Hepatocyte (in vitro differentiated cells): ENCODE measurements around the gene G2E3. TPM values are rescaled to one million over a fixed set of nuclear protein-coding genes. Genes with fewer than 3 reads are reported as not detected.

Experiments
- DNase-seq: peaks from one replicate; pipeline ENCODE4 v3.0.0-alpha.2; 2016; ENCODE audit warnings: low spot score
- H2AFZ ChIP-seq: fragments of 200-600 bp; sonication (generic); 2 replicates; pipeline ENCODE4 v1.6.0; 2016; ENCODE audit warnings: antibody characterized with exemption, mild to moderate bottlenecking
- H3K27ac ChIP-seq: fragments of 200-600 bp; sonication (generic); 2 replicates; pipeline ENCODE4 v1.5.1; 2016; ENCODE audit warnings: mild to moderate bottlenecking
- H3K27me3 ChIP-seq: fragments of 200-600 bp; sonication (generic); 2 replicates; pipeline ENCODE4 v1.6.1; 2016
- H3K36me3 ChIP-seq: fragments of 200-600 bp; sonication (generic); replicated peaks from 2 replicates; pipeline ENCODE4 v1.5.1; 2016; ENCODE audit warnings: low read depth; ENCODE audit not compliant: insufficient read depth
- H3K4me1 ChIP-seq: fragments of 200-600 bp; sonication (generic); 2 replicates; pipeline ENCODE4 v1.5.1; 2016; ENCODE audit warnings: mild to moderate bottlenecking, moderate library complexity; ENCODE audit not compliant: insufficient read depth
- H3K4me2 ChIP-seq: fragments of 200-600 bp; sonication (generic); 2 replicates; pipeline ENCODE4 v1.6.0; 2016
- H3K4me3 ChIP-seq: fragments of 200-600 bp; sonication (generic); 2 replicates; pipeline ENCODE4 v1.5.1; 2016; ENCODE audit warnings: mild to moderate bottlenecking
- H3K79me2 ChIP-seq: fragments of 200-600 bp; sonication (generic); 2 replicates; pipeline ENCODE4 v1.6.0; 2017; ENCODE audit warnings: mild to moderate bottlenecking
- H3K9me2 ChIP-seq: fragments of 200-600 bp; sonication (generic); replicated peaks from 2 replicates; pipeline ENCODE4 v1.6.0; 2017; ENCODE audit warnings: mild to moderate bottlenecking; ENCODE audit not compliant: insufficient read depth
- H3K9me3 ChIP-seq: fragments of 200-600 bp; sonication (generic); 2 replicates; pipeline ENCODE4 v1.5.1; 2016; ENCODE audit warnings: low read depth, mild to moderate bottlenecking
- H4K20me1 ChIP-seq: fragments of 200-600 bp; sonication (generic); 2 replicates; pipeline ENCODE4 v1.6.0; 2016; ENCODE audit warnings: mild to moderate bottlenecking; ENCODE audit not compliant: insufficient read depth, poor library complexity, severe bottlenecking
- CTCF ChIP-seq: fragments of 200-600 bp; sonication (generic); IDR thresholded peaks from 2 replicates; pipeline ENCODE4 v1.5.1; 2016; ENCODE audit warnings: antibody characterized with exemption, mild to moderate bottlenecking; ENCODE audit not compliant: poor library complexity
- EZH2 ChIP-seq: fragments of 200-600 bp; sonication (generic); IDR thresholded peaks from 2 replicates; pipeline ENCODE4 v1.6.1; 2016; ENCODE audit warnings: antibody characterized with exemption, mild to moderate bottlenecking, borderline replicate concordance
- EZH2phosphoT487 ChIP-seq: fragments of 200-600 bp; sonication (generic); IDR thresholded peaks from one replicate; pipeline ENCODE4 v1.6.1; 2018; ENCODE audit warnings: antibody characterized with exemption, mild to moderate bottlenecking, low read depth, moderate library complexity; ENCODE audit not compliant: unreplicated experiment, severe bottlenecking
- WGBS: methylation state at CpG from one replicate; pipeline ENCODE4 v1.1.6; 2016; ENCODE audit warnings: low lambda C conversion rate; ENCODE audit errors: missing lambda C conversion rate; 5-methylcytosine and 5-hydroxymethylcytosine counted together
- polyA plus RNA-seq: library from polyadenylated mRNA; unstranded; fragments of >200 nt; fragmentation: Nextera tagmentation; extraction: Ambion mirVana; gene quantifications from 2 replicates; pipeline ENCODE4 v1.2.1, GENCODE V29; 2016
- total RNA-seq: library from RNA; depleted of rRNA; stranded (reverse); fragments of >200 nt; gene quantifications from 2 replicates; pipeline ENCODE4 v1.2.3, GENCODE V29; 2014

The G2E3 gene
- total and polyA plus RNA-seq, 2 experiments from 2014 or later = 9.7 to 16.7 TPM

GRCh38 chr14:30584058-30584630 is 25.2 kb downstream of the G2E3 start:
- Histone ChIP-seq H3K4me1 (peaks cover 5% of the 10 kb centered on the region), H3K79me2 (peaks cover 76% of the 10 kb centered on the region), H3K27me3 (no peaks in the 10 kb centered on the region)

GRCh38 chr14:30585204-30585603 is 26.2 kb downstream of the G2E3 start:
- Histone ChIP-seq H3K27ac (no peak overlapping the region), H3K9me2 (no peaks in the 10 kb centered on the region), H3K79me2 (peaks cover 65% of the 10 kb centered on the region), H4K20me1 (no peaks in the 10 kb centered on the region), H3K4me1 (peaks cover 5% of the 10 kb centered on the region), H3K4me2 (no peak overlapping the region), H3K4me3 (no peak overlapping the region), H3K9me3 (no peaks in the 10 kb centered on the region), H2AFZ (no peak overlapping the region), H3K27me3 (no peaks in the 10 kb centered on the region), H3K36me3 (no peaks in the 10 kb centered on the region)
- DNase-seq = no peak
- TF ChIP-seq EZH2phosphoT487 (no peak), CTCF (no peak), EZH2 (no peak)

More at GRCh38 chr14:30584058-30584630, 25.2 kb downstream of the G2E3 start:
- Histone ChIP-seq H3K9me3 (no peaks in the 10 kb centered on the region), H3K9me2 (no peaks in the 10 kb centered on the region), H2AFZ (no peak overlapping the region), H3K4me3 (no peak overlapping the region), H3K36me3 (no peaks in the 10 kb centered on the region), H4K20me1 (peaks cover 6% of the 10 kb centered on the region), H3K4me2 (no peak overlapping the region), H3K27ac (no peak overlapping the region)
- TF ChIP-seq EZH2 = no peak
- TF ChIP-seq EZH2phosphoT487 = no peak
- TF ChIP-seq CTCF = no peak
- DNase-seq = no peak

- 88% methylated on average over 3 of the region's 3 CpGs for WGBS
- H3K9me2 ChIP-seq = no peaks in the 10 kb centered on the region
- no peak overlapping the region for H3K4me3 ChIP-seq
- H3K27ac ChIP-seq = no peak overlapping the region
- no peaks in the 10 kb centered on the region for H3K4me1 ChIP-seq
- no peaks in the 10 kb centered on the region for H3K36me3 ChIP-seq
- H3K4me2 ChIP-seq = no peak overlapping the region
- H3K9me3 ChIP-seq = no peaks in the 10 kb centered on the region
- H3K27me3 ChIP-seq = no peaks in the 10 kb centered on the region
- no peak for TF ChIP-seq EZH2phosphoT487
- no peak for DNase-seq
- H4K20me1 ChIP-seq = no peaks in the 10 kb centered on the region
- peaks cover 46% of the 10 kb centered on the region for H3K79me2 ChIP-seq
- no peak overlapping the region for H2AFZ ChIP-seq
These were observed 28.2 kb downstream of the G2E3 start for GRCh38 chr14:30587141-30587540.

GRCh38 chr14:30588873-30589272 is 29.9 kb downstream of the G2E3 start:
- no peak overlapping the region for H2AFZ ChIP-seq
- H3K27ac ChIP-seq = no peak overlapping the region
- no peak overlapping the region for H3K4me2 ChIP-seq
- TF ChIP-seq CTCF = no peak
- TF ChIP-seq EZH2 = no peak
- no peak for TF ChIP-seq EZH2phosphoT487
- no peaks in the 10 kb centered on the region for H3K36me3 ChIP-seq
- H3K27me3 ChIP-seq = no peaks in the 10 kb centered on the region
- H4K20me1 ChIP-seq = no peaks in the 10 kb centered on the region
- no peaks in the 10 kb centered on the region for H3K4me1 ChIP-seq
- no peaks in the 10 kb centered on the region for H3K9me3 ChIP-seq
- no peak for DNase-seq
- H3K9me2 ChIP-seq = no peaks in the 10 kb centered on the region
- H3K79me2 ChIP-seq = peaks cover 33% of the 10 kb centered on the region
- H3K4me3 ChIP-seq = no peak overlapping the region
